DMS153 (cell line): ENCODE results near the gene C11orf98.
"Not testable (repeated sequence)": the region's sequence is repeated elsewhere in the genome, so short reads cannot be mapped to it uniquely, and the experiment has no call there.

Experiments used
- DNase-seq: peaks from one replicate; lab custom pipeline; 2025; lab: John Stamatoyannopoulos, UW

C11orf98 gene

DNA sequence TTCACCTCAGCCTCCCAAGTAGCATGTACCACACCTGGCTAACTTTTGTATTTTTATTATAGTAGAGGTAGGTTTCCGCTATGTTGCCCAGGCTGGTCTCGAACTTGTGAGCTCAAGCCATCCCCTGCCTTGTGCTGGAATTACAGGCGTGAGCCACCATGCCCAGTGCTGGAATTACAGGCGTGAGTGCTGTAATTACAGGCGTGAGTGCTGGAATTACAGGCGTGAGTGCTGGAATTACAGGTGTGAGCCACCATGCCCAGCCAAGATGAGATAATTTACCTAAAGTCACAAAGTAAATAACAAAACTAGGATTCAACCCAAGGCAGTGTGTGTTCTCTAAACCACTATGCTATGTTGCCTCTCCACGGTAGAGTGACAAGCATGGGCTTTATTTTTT lies 17.5 kb upstream of the C11orf98 start:
- DNase-seq: no peak

DNA sequence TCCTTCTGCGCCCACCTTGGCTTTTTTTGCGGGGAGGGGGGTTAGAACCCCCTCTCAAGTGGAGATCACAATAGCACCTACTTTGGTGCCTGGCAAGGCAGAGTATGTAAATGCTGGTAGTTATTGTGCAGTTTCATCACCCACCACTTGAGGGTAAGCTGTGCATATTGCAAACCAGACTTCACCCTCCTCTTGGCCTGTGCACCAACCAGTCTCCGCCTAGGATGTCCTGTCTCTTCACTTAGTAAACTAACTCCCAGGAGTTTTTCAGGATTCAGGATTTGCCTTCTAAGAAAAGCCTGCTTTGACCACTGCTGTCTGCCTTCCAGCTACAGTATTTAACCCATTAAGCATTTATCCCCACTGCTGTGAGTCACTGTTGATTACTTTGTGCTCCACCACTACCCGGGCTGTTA lies 15.8 kb upstream of the C11orf98 start:
- DNase-seq: peak; percentile 38

DNA sequence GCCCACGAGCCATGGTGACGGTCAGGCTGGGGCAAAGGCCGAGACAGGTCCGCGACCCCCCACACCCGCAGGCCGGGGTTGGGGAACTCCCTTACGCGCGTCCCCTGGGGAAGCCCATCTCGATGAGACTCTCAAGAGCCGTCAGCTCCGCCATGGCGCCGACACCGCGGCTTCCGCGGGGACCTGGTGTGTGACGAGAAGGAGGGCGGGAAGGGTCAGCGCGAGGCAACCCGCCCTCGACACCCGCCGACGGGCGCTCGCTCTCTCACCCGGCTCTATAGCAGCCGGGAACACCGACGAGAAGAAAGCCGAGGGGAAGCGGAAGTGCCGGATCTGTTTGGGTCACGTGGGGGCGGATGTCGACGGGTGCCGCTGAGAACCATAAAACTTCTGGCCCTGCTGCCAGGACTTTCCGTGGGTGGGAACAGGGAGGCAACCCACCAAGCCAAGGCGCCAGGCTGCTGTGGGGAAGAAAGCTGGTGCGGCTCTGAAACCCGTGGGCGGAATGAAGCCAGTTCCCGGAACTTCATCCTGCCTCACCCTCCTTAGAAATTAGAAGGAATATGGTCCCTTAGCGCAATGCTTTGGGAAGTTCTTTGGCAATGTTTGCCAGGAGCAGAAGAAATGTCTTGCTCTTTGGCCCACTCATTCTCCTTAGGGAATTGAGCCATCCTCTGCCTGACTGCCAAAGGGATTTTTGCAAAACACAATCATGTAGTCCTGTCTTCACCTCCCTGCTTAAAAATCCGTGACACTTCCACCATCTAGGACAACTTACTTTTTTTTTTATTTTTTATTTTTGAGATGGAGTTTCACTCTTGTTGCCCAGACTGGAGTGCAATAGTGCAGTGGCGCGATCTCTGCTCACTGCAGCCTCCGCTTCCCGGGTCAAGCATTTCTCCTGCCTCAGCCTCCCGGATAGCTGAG lies 14.0 kb upstream of the C11orf98 start, which contains the start of gene UBXN1:
TSS of gene UBXN1 (minus strand) at position 304 of the 927 bp plus-strand sequence. CDS start at position 154, 150 bp downstream.
- peak; percentile 56 for DNase-seq

DNA sequence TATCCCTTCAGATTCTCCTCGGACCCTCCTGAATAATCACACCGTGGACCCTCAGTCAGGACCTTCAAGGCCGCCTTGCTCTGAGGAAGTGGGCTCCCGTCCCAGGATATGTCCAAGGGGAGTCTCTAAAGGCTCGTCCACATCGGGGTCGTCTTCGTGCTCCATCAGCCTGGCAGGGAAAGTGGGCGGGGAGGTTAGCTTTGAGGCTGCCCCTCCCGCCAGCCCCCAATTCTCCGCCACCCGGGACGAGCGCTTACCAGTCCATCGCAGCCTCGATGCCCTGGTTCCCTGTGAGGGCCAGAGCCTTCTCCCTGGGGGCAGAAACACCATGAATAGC lies 13.4 kb upstream of the C11orf98 start:
- DNase-seq: no peak

DNA sequence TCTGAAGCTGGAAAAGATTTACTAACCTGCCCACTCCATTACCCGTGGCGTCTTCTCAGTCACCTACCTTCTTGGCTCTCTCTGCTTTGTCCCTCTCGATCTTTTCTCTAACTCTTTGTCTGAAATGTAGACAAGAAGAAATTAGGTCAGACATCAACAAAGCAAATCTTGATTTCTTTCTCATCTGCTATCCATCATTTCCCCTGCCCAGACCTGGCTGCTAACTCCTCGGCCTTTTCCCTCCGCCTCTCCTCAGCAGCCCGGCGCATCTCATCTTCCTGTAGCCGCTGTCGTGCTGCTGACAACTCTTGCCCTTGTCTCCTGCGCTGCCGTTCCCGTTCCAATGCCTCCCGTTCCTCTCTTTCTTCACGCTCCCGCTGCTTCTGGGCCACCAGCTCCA lies 12.7 kb upstream of the C11orf98 start:
- no peak for DNase-seq

DNA sequence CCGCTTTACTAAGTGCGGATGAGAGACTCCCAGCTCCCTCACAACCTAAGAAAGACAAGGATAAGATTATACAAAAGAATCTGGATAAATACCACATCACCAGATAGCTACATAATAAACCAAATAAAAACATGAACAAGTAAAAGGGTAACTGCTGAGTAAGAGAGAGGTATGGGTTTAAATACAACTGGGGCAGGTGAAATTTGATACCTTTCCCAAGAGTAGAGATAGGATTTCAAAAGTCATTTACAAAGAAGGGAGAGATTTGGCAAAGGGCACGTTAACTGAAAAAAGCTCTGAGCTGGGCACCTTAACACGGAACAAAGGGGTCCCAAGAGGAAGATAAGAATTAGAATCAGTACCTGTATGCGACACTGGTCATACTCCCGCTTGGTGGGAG lies 12.1 kb upstream of the C11orf98 start:
- no peak for DNase-seq

DNA sequence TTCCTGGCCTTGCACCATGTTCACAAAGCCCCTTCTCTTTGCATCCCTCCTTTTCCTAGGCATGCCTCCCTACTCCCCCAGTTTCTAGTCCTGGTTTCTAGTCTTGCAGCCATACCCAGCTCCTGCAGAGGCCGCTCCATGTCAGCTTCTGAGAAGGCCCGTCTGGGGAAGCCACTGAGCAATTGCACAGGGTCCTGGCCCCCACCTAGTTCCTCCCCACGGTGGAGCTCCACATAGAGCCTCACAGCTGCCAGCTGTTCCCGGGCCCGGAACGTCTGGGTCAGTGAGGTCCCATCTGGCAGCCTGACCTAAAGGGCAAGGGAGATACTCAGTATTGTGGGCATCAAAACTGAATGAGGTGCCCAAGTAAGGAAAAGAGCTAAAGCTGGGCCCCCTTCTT lies 11.7 kb upstream of the C11orf98 start:
- DNase-seq: no peak

DNA sequence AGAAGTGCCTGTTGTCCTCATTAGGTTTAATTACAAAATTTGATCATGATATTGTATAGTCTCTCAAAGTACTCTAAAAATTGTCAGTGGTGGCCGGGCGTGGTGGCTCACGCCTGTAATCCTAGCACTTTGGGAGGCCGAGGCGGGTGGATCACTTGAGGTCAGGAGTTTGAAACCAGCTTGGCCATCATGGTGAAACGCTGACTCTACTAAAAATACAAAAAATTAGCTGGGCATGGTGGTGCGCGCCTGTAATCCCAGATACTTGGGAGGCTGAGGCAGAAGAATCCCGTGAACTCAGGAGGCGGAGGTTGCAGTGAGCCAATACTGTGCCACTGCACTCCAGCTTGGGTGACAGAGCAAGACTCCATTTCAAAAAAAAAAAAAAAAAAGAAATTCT lies 10.4 kb upstream of the C11orf98 start:
- DNase-seq: not testable (repeated sequence)

DNA sequence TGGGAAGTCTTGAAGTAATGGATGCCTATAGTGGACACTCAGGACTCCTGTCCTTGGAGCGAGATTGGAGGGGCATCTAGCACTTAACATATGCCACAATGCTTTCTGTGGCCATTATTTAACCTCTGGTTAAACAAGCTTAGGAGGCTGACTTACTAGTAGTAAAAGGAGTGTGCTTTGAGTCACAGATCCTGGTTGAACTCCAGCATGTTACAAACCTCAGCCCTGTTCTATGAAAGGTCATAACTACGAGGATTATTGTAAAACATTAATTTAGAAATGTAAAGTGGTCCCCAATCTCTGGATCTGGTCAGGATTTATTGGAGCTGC lies 8.2 kb upstream of the C11orf98 start:
- no peak for DNase-seq

DNA sequence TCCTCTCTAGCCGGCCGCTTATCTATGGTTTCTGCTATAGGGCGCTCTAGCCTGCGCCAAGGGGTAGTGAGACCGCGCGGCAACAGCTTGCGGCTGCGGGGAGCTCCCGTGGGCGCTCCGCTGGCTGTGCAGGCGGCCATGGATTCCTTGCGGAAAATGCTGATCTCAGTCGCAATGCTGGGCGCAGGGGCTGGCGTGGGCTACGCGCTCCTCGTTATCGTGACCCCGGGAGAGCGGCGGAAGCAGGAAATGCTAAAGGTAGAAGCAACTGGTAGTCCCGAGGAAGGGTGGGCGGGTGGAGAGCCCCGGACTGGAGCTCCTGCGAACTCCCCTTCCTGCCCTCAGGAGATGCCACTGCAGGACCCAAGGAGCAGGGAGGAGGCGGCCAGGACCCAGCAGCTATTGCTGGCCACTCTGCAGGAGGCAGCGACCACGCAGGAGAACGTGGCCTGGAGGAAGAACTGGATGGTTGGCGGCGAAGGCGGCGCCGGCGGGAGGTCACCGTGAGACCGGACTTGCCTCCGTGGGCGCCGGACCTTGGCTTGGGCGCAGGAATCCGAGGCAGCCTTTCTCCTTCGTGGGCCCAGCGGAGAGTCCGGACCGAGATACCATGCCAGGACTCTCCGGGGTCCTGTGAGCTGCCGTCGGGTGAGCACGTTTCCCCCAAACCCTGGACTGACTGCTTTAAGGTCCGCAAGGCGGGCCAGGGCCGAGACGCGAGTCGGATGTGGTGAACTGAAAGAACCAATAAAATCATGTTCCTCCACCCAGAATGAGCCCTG lies 6.8 kb upstream of the C11orf98 start, which contains the start of the genes LBHD1 and UQCC3:
TSS of gene LBHD1 (minus strand) at position 660 of the 782 bp plus-strand sequence. CDS start 2,236 bp downstream, outside the sequence.
TSS of gene UQCC3 (plus strand) at position 66 of the 782 bp plus-strand sequence. CDS start at position 139, 73 bp downstream.
- peak; percentile 71 for DNase-seq

DNA sequence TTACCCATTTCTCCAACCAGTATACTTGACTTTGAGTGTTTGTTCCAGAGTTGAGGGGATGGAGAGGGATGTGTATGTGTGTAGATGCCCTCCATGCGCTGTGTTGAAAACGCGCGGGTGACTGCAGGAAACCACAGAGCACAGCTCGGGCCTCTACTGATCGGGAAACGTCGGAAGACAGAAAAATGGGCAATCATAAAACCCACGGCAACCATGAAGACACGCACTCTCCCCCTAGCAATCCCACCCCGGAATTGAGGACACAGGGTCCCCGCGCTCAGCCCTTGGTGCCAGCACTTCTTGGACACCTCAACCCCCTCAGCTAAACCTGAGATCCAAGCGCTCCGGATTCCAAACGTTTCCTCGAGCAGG lies 6.2 kb upstream of the C11orf98 start:
- DNase-seq: no peak

DNA sequence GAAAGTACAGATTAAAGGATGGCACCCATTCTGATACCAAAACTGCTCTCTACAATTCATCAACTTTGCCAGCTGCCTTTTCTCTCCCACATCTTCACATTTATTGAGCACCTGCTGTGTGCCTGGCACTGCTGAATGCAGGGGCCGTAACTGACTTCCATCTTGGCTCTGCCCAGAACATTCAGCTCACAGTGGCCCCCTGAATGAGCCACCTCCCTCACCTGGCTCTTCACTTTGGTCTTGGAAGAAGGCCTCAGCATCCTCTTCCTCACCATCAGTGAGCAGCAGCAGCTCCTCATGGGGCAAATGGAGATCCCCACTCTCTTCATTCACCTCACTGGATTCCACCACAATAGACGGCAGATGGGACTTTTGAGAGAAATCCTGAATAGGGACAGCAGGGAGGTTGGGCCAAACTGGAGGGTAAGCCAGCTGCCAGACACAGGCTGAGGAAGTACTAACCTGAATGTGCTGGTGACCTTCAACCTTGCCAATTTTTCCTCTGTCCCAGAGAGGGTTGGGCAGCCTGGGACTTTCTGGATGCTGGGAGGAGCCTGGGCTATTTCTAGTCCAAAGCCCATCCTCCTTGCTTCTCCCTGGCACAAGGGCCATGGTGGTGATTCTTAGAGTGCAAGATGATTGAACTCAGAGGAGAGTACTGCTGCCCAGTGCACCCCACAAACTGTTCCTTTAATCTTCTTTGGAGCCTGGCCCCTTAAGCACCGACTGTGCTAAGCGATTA lies 4.6 kb upstream of the C11orf98 start:
- DNase-seq: no peak

DNA sequence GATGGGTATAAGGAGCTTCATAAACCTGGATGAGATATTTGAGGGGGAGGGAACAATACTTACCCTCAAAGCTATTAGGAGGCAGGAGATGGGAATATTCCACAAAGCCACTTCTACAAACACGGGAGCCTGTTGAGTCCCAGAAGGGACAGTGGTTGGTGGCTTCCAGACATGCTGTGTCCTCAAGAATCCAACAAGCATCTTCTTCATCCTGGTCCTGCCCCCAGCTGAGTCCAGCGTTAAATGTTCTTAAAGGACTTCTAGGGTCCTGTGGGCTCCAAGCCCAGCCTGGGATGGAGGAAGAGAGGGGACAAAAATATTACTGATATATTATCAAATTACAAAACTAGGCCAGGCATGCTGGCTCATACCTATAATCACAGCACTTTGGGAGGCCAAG lies 2.5 kb upstream of the C11orf98 start:
- no peak for DNase-seq

DNA sequence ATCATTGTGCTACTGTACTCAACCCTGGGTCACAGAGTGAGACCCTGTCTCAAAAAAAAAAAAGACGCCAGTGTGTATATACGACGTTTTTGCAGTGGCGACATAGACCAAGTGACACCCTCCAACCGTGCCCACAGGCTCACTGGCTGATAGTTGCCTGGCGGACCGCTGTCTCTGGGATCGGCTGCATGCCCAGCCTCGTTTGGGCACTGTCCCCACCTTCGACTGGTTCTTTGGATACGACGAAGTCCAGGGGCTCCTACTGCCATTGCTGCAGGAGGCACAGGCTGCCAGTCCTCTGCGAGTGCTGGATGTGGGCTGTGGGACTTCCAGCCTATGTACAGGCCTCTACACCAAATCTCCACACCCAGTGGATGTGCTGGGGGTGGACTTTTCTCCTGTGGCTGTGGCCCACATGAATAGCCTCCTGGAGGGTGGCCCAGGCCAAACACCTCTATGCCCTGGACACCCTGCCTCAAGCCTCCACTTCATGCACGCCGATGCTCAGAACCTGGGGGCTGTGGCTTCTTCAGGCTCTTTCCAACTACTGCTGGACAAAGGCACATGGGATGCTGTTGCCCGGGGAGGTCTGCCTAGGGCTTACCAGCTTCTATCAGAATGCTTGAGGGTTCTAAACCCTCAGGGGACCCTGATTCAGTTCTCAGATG lies 1.4 kb upstream of the C11orf98 start:
- no peak for DNase-seq

DNA sequence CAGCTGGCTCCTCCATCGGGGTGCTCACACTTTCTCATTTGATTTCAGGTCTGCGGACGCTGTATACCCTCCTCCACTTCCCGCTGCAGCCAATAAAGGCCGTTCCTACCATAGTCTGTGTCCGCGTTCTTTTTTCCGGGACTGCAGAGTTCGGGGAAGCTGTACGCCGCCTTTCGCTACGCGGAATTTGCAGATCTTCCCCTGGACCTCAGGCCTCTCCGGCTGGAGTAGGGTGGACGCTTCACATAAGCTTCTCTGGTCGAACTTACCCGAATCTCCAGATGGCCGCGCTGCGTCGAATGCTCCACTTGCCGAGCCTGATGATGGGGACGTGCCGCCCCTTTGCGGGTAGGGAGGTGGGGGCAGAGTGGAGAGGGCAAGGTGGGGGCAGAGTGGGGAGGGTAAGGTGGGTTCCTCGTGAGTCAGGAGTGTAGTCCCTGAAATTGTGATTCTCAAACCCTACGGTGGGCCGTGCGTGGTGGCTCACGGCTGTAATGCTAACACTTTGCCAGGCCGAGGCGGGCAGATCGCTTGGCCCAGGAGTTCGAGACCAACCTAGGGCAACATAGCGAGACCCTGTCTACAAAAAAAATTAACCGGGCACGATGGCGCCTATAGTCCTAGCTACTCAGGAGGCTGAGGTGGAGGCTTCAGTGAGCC lies 719 bp upstream of the C11orf98 start:
- DNase-seq: peak; percentile 18

DNA sequence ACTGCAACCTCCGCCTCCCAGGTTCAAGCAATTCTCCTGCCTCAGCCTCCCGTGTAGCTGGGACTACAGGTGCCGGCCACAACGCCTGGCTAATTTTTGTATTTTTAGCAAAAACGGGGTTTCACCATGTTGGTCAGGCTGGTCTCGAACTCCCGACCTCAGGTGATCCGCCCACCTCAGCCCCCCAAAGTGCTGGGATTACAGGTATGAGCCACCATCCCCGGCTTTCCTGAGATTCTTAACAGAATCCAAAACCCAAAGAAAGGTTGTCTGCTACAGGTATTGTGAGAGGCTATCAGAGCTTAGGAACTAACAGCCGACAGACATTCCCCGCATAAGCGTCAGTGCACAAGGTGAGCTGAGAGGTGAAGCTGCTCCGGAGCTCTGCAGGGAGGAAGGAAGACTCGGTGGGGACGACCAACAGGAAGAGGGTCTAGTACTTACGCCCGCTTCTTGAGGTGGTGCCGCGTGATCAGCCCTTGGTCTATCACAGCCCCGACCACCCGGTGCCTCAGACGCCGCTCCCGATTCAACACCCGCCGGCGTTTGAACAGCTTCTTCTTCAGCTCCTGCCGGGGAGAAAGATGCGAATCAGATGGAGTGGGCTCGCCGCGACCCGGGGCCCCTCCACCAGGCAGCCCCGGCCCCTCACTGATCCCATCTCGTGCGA lies 470 bp downstream of the C11orf98 start:
- DNase-seq: peak; percentile 30

DNA sequence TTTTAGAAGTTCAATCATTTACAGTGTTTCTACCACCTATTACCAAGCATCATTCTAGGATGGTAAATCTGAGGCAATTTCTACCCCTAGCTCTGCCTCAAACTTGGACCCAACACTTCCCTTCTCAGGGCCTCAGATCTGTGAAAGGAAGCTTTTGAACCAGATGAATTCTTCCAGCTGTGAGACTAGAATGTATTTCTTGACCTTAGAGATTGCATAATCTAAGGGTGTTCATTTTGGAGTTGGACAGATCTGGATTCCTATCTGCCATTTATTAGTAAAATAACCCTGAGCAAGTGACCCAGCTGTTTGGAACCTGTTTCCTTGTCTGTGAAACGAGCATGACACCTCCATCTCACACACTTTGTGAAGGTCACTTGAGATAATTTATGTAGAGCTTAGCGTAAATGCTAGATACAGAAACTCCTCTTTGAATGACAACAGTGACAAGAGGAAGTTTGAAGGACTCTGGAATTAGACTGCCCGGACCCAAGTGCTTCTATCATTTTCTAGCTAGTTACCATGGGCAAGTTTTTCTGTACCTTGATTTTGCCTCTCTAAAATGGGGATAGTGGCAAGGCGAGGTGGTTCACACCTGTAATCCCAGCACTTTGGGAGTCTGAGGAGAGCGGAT lies 8.1 kb downstream of the C11orf98 start:
- no peak for DNase-seq

DNA sequence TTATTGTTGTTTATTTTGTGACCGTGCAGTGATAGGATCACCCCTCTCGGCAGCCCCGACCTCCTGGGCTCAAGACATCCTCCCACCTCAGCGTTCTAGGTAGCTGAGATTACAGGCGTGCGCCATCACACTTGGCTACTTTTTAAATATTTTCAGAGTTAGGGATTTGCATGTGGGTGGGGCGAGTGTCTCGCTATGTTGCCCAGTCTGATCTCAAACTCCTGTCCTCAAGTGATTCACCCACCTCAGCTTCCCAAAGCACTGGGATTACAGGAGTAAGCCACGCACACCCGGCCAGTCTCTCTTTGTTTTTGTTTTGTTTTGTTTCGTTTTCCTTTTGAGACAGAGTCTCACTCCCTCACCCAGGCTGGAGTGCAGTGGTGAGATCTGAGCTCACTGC lies 10.7 kb downstream of the C11orf98 start:
- DNase-seq: no peak

DNA sequence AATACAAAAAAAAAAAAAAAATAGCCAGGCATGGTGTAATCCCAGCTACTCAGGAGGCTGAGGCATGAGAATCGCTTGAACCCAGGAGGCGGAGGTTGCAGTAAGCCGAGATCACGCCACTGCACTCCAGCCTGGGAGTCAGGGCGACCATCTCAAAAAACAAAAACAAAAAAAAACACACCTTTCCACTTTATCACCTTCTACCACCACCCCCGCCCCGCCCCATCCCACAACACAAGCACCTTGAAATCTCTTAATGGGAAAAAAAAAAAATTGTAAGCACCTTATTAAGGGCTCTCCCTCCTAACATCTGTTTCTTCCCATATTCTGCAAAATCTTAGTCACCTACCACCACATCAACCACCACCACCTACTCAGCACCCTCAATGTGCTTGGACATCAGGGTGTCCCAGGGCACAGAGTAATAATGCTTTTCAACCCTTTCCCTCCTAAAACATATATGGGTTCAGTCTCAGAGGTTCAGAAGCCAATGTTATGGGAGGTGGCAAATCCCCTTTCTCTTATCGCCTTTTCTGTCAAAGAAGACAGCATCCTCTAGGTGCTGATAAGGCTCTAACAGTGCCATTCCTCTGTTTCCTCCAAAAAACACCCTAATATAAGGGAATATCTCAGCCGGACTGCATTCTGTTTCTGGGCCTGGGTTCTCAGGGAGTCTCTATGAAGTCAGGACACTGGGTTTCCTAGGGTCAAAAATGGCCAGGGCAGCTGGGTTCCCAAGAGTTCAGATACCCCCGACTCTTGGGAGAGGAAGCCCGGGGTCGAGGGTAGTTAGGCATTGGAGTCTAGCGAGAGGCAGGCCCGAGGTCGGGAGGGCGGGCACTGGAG lies 12.6 kb downstream of the C11orf98 start:
- DNase-seq: no peak
